GM23248 (cell line): Measurements from ENCODE around the gene ERCC1.

ENCODE experiments used
- EZH2 ChIP-seq: fragments of 200-600 bp; sonication (generic); IDR thresholded peaks from 2 replicates; pipeline ENCODE4 v1.6.1; 2018; ENCODE audit warnings: antibody characterized with exemption, mild to moderate bottlenecking; ENCODE audit not compliant: insufficient read depth, poor library complexity, severe bottlenecking
- EZH2phosphoT487 ChIP-seq: fragments of 200-600 bp; sonication (generic); IDR thresholded peaks from 2 replicates; pipeline ENCODE4 v1.6.1; 2018; ENCODE audit warnings: antibody characterized with exemption, moderate library complexity, mild to moderate bottlenecking, low read depth; ENCODE audit not compliant: insufficient read depth

DNA sequence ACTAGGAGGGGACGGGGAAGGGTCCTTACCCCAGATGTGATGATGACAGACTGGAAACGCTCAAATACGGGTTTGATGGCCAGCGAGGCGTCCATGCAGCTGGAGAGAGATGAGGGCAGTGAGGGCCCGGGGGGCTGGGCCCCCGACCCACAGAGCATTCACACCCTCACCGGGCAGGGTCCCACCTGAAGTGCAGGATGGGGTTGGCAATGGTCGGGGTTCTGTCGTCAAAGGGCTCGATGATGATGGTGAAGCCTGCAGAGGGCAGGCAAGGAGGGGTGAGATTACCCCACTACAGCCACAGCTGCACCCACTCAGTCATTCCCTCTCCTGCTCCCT, 66.3 kb downstream of the ERCC1 start:
- TF ChIP-seq EZH2phosphoT487 (no peak), EZH2 (no peak)
